Thymus (tissue), 11 donors: ENCODE data around the gene DCC. TPM values are rescaled to one million over a fixed set of nuclear protein-coding genes. Genes with fewer than 3 reads are reported as not detected.

Source experiments
- DNase-seq, 9 donors: peaks; one replicate each; pipeline ENCODE4 v3.0.0-alpha.2; 2013; ENCODE audit warnings: low spot score in 9 of 9, low read depth in 6 of 9, missing footprints in 1 of 9
- H3K27ac ChIP-seq, 2 donors: one replicate each; pipeline ENCODE4 v1.5.1; 2013; ENCODE audit warnings: control low read depth in 1 of 2, low read depth in 1 of 2, low read length in 1 of 2, mild to moderate bottlenecking in 1 of 2, moderate library complexity in 1 of 2
- H3K27me3 ChIP-seq, 2 donors: one replicate each; pipeline ENCODE4 v1.5.1; 2013; ENCODE audit warnings: low read length in 1 of 2; ENCODE audit not compliant: control insufficient read depth in 2 of 2, insufficient read depth in 1 of 2
- H3K36me3 ChIP-seq, 2 donors: one replicate each; pipeline ENCODE4 v1.5.1; 2013; ENCODE audit warnings: low read length in 1 of 2, mild to moderate bottlenecking in 1 of 2, moderate library complexity in 1 of 2; ENCODE audit not compliant: control insufficient read depth in 2 of 2, insufficient read depth in 2 of 2
- H3K4me1 ChIP-seq, 2 donors: one replicate each; pipeline ENCODE4 v1.5.1; 2013; ENCODE audit warnings: low read length in 2 of 2; ENCODE audit not compliant: control insufficient read depth in 2 of 2, insufficient read depth in 2 of 2
- H3K4me3 ChIP-seq, 2 donors: one replicate each; pipeline ENCODE4 v1.5.1; 2013; ENCODE audit warnings: low read length in 2 of 2, control low read depth in 1 of 2, mild to moderate bottlenecking in 1 of 2
- H3K9me3 ChIP-seq, 2 donors: one replicate each; pipeline ENCODE4 v1.5.1; 2013; ENCODE audit warnings: low read length in 1 of 2, mild to moderate bottlenecking in 1 of 2; ENCODE audit not compliant: control insufficient read depth in 2 of 2, insufficient read depth in 1 of 2
- WGBS: extraction: QIAGEN DNeasy Blood & Tissue Kit; methylation state at CpG from one replicate; pipeline ENCODE4 v1.1.7; 2013; 5-methylcytosine and 5-hydroxymethylcytosine counted together
- polyA plus RNA-seq: library from polyadenylated mRNA; stranded (reverse); fragments of 200-250 nt; gene quantifications from one replicate; pipeline ENCODE4 v1.2.3, GENCODE V29; 2013
- total RNA-seq: library from RNA; stranded (reverse); fragments of 120-200 nt; gene quantifications from one replicate; pipeline ENCODE4 v1.2.4, GENCODE V29; 2013
- donor health status: healthy.

The DCC gene
- total and polyA plus RNA-seq, 2 donors = 0.68 to 7.6 TPM

DNA sequence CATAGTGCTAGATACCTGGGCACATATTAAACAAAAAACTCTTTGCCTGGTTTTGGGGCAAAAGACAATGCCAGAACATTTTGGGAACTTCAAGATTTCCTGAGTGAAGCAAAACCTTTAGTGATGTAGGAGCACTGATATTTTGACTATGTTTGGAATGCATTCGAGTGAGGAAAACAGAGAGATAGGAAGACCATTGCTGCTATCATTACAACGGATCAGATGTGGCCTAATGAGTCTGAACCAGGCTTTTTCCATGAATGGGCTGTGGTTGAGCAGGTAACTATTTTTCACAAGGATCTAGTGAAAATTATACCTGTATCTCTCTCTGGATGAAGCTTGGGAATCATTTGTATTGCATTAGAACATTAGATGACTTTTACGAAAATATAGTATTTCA, 562.2 kb downstream of the DCC start:
- Histone ChIP-seq H3K27ac (no peak overlapping the region), H3K36me3 (no peaks in the 10 kb centered on the region), H3K27me3 (no peaks in the 10 kb centered on the region), H3K4me1 (no peaks in the 10 kb centered on the region), H3K9me3 (no peaks in the 10 kb centered on the region), H3K4me3 (no peak overlapping the region)
- 85% methylated on average over 3 of the region's 3 CpGs for WGBS
- DNase-seq = no peak

DNA sequence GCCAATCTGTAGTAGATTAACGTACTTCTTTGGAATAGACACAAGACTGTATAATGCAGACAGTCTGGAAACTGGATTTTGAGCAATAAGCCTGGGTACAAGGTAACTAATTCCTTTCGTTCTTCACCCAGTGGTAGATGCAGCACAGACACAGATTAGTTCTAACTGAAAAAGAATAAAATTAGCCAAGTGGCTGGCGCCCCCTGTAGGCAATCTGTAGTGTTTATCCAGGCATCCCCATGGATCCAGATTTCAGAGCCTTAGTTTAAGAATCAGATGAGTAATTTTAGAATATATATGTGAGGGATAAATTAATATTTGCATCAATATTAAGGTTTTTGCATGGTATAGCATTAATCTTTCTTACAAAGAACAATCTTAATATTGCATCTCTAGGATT, 563.9 kb downstream of the DCC start:
- 20% methylated on average over 3 of the region's 3 CpGs for WGBS
- Histone ChIP-seq H3K4me3 (no peak overlapping the region), H3K4me1 (no peaks in the 10 kb centered on the region), H3K27me3 (no peaks in the 10 kb centered on the region), H3K9me3 (no peaks in the 10 kb centered on the region), H3K27ac (no peak overlapping the region), H3K36me3 (no peaks in the 10 kb centered on the region)
- DNase-seq = no peak

DNA sequence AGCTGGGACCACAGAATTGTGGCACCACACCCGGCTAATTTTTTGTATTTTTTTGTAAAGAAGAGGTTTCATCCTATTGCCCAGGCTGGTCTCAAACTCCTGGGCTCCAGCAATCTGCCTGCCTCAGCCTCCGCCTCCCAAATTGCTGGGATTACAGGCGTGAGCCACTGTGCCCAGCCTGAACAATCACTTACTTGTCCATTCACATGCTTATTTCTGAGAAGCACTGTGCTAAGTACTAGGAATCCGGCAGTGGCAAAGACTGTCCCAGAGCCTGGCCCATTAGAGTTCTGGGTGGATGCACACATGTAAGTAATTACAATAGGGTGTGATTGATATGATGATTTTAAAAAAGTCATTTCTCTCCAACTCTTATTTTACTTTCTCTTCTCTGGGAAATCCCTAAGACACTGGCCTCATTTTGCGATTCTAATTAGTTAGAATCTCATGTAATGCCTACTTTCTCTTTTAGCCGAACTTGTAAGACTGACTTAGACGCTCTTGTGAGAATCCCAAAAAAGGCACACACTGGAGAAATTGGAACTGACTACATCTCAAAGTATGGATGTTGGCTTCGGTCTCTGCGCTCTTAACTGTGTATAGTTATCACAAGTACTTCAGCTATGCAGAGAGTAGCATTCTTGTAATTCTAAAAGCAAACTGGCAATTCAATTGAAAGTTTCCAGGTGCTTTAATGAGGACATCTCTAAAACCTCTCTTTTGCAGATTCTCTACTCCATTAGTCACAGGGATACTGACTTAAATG, 567.7 kb downstream of the DCC start:
- Histone ChIP-seq H3K27me3 (no peaks in the 10 kb centered on the region), H3K4me3 (no peak overlapping the region), H3K36me3 (no peaks in the 10 kb centered on the region), H3K4me1 (no peaks in the 10 kb centered on the region), H3K27ac (no peak overlapping the region), H3K9me3 (no peaks in the 10 kb centered on the region)
- WGBS = 94% methylated on average over 9 of the region's 9 CpGs
- DNase-seq = no peak

DNA sequence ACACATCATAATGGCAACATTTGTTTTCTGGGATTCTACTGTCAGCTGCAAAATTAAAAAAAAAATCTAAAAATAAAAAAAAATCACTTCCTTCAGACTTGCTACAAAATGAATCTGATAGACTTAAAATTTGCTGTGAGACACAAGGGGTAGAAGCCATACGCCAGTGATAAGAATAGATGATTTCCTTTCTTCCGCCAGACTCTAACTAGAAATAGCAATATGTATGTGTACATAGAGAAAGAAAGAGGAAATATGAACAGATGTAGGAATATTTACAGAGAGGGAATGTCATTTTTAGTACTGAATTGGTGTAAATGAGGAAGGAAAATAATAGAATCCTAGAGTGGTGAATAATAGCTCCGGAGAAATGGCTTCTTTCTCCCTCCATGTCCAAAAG, 574.2 kb downstream of the DCC start:
- WGBS = 8% methylated on average over 3 of the region's 3 CpGs
- H3K27me3 ChIP-seq = no peaks in the 10 kb centered on the region
- H3K27ac ChIP-seq = no peak overlapping the region

DNA sequence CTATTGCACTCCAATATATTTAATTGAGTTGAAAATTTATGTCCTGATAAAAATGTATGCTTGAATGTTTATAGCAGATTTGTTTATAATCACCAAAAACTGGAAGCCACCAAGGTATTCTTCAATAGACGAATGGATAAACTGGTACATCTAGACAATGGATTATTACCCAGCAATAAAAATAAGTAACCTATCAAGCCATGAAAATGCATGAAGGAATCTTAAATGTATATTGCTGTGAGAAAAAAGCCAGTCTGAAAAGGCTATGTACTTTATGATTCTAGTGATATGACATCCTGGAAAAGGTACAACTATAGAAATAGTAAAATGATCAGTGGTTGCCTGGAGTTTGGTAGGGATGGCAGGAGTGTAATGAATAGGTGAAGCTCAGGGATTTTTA, 580.7 kb downstream of the DCC start:
- no peaks in the 10 kb centered on the region for H3K36me3 ChIP-seq
- H3K27ac ChIP-seq = no peak overlapping the region
- no peaks in the 10 kb centered on the region for H3K27me3 ChIP-seq
- DNase-seq = no peak
- H3K4me3 ChIP-seq = no peak overlapping the region
- H3K9me3 ChIP-seq = no peaks in the 10 kb centered on the region
- WGBS = 92% methylated on average over 1 of the region's 1 CpG
- no peaks in the 10 kb centered on the region for H3K4me1 ChIP-seq

More for the DNA sequence above, 574.2 kb downstream of the DCC start:
- DNase-seq = no peak
- no peaks in the 10 kb centered on the region for H3K36me3 ChIP-seq
- no peak overlapping the region for H3K4me3 ChIP-seq
- no peaks in the 10 kb centered on the region for H3K9me3 ChIP-seq
- H3K4me1 ChIP-seq = no peaks in the 10 kb centered on the region

DNA sequence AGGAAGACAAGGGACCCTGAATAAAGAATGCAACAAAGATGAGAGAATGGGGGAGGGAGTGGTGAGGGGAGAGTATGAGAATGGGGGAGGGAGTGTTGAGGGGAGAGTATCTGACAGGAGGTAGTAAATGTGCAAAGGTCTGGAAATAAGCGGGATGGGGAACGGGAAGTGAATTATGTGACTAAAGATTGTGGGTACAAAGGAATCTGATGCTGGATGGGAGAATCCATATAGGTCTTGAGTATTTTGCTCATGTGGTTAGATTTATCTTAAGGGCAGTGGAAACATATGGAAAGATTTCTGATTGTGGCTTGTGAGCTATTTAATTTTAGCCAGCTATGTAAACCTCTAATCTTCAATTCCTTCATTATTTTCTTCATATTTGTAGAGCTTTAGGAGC, 593.4 kb downstream of the DCC start:
- Histone ChIP-seq H3K4me1 (no peaks in the 10 kb centered on the region), H3K9me3 (no peaks in the 10 kb centered on the region), H3K4me3 (no peak overlapping the region), H3K36me3 (no peaks in the 10 kb centered on the region), H3K27ac (no peak overlapping the region), H3K27me3 (no peaks in the 10 kb centered on the region)
- WGBS = 96% methylated on average over 2 of the region's 2 CpGs
- DNase-seq = no peak

DNA sequence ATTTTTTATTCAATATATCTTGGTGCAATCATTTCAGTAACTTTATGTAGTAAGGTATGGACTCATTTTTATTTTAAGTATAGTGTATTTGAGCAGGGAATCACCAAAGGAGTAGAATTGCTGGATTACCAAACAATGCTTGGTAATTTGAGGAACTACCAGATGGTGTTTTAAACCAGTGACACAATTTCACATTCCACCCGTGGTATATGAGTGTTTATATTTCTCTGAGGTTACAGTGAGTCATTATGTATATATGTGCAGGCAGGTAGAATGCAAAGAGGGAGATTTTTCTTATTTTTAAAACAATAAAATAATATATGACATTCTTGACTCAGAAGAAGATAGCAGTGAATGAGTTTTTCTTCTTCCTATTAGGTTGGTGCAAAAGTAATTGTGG, 596.9 kb downstream of the DCC start:
- Histone ChIP-seq H3K4me1 (no peaks in the 10 kb centered on the region), H3K4me3 (no peak overlapping the region), H3K36me3 (no peaks in the 10 kb centered on the region), H3K9me3 (no peaks in the 10 kb centered on the region), H3K27ac (no peak overlapping the region), H3K27me3 (no peaks in the 10 kb centered on the region)
- WGBS = 53% methylated on average over 1 of the region's 1 CpG
- DNase-seq = no peak

DNA sequence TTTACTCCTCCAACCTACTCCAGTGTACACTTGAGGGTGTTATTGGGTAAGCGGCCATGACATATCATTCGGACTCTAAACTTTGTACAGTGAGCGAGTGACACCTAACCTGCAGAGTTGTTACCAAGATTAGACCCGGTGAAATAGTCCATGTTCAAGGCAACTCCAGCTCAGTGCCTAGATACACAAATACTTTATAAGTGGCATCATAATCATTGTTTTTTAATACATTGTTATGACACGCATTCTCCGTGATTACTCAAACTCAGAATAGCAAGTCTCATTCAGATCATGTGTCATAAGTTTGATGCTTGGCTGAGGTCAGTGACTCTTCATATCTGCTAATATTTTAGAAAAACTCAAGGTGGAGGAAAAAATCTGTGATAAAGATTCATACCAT, 597.8 kb downstream of the DCC start:
- no peaks in the 10 kb centered on the region for H3K36me3 ChIP-seq
- H3K4me1 ChIP-seq = no peaks in the 10 kb centered on the region
- DNase-seq = no peak
- no peaks in the 10 kb centered on the region for H3K9me3 ChIP-seq
- no peaks in the 10 kb centered on the region for H3K27me3 ChIP-seq
- no peak overlapping the region for H3K4me3 ChIP-seq
- 96% methylated on average over 6 of the region's 6 CpGs for WGBS
- H3K27ac ChIP-seq = no peak overlapping the region

DNA sequence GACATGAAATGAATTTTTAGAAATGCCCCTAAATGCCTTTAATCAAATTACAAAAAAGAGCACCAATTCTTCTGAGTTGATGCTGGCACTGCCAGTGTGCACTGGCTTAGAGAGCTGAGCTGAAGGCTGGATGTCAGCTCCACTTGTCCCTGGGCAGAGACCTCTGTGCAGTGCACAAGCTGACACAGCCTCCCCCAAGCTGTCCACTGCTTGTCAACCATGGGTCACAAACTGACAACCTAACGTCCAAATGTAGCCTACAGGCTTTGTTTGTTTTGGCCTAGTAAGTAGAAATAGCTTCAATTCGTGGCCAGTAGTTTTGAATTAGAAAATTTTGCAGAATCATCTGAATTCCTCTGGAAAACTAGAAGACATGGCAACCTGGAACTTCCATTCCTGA, 605.6 kb downstream of the DCC start:
- H3K9me3 ChIP-seq = no peaks in the 10 kb centered on the region
- H3K4me1 ChIP-seq = no peaks in the 10 kb centered on the region
- no peak overlapping the region for H3K27ac ChIP-seq
- DNase-seq = no peak
- H3K36me3 ChIP-seq = no peaks in the 10 kb centered on the region
- WGBS = 60% methylated on average over 2 of the region's 2 CpGs
- no peak overlapping the region for H3K4me3 ChIP-seq
- no peaks in the 10 kb centered on the region for H3K27me3 ChIP-seq
